GM21529 (cell line): ENCODE results near the gene THRB.

Source experiments
- ATAC-seq: cut with Tn5 transposase; IDR thresholded peaks from one replicate; pipeline ENCODE4 v1.9.1; 2021; ENCODE audit not compliant: unreplicated experiment

THRB gene

GRCh38 chr3:24237971-24238706 is 256.5 kb downstream of the THRB start:
- peak; percentile 88 for ATAC-seq

GRCh38 chr3:24235121-24235520 is 259.5 kb downstream of the THRB start:
- ATAC-seq, result no peak

- no peak for ATAC-seq
These were observed 261.9 kb downstream of the THRB start for GRCh38 chr3:24232784-24233183.

GRCh38 chr3:24229468-24230221 is 265.0 kb downstream of the THRB start:
- ATAC-seq, result no peak

- no peak for ATAC-seq
These were observed 267.0 kb downstream of the THRB start for GRCh38 chr3:24227635-24228034.

GRCh38 chr3:24226397-24226796 is 268.3 kb downstream of the THRB start:
- no peak for ATAC-seq

- no peak for ATAC-seq
These were observed 269.2 kb downstream of the THRB start for GRCh38 chr3:24225385-24225950.

GRCh38 chr3:24224666-24225384 is 269.8 kb downstream of the THRB start:
- no peak for ATAC-seq

- no peak for ATAC-seq
These were observed 272.4 kb downstream of the THRB start for GRCh38 chr3:24222165-24222805.

GRCh38 chr3:24220859-24221657 is 273.6 kb downstream of the THRB start:
- no peak for ATAC-seq

DNA sequence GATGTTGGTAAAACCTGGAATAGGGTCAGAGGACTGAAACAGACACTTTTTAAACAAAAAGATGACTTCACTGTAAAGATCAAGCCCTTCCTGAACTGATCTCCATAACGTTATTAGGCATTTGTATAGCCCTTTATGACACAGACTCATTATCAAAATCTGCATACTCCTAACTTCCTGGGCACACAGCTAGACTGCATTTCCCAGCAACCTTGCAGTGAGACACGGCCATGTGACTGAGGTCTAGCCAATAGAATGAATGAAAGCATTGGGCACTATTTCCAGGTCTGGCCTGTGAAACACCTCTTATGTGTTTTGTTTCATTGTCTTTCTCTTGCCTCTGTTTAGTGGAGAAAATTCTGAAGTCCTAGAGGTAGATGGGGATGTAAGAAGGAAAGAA is 279.1 kb downstream of the THRB start:
- ATAC-seq, result no peak

- no peak for ATAC-seq
These were observed 283.3 kb downstream of the THRB start for GRCh38 chr3:24211381-24211780.

GRCh38 chr3:24202071-24202470 is 292.6 kb downstream of the THRB start:
- no peak for ATAC-seq

DNA sequence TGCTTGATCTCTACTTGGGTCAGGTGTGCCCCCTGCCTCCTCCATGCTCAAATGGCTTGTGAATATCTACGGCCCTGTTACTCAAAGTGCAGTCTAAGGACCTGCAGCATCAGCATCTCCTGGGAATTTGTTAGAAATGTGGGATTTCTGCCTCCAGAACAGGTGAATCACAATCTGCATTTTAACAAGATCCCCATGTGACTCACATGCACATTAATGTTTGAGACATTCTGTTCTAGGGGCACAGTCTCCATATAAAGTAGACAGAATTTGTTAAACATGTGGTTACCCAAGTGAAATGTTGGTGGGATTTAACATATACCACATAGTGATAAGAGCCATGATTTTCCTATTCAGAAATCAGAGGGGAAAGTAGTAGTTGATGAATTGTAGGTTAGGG is 293.3 kb downstream of the THRB start:
- ATAC-seq, result no peak

DNA sequence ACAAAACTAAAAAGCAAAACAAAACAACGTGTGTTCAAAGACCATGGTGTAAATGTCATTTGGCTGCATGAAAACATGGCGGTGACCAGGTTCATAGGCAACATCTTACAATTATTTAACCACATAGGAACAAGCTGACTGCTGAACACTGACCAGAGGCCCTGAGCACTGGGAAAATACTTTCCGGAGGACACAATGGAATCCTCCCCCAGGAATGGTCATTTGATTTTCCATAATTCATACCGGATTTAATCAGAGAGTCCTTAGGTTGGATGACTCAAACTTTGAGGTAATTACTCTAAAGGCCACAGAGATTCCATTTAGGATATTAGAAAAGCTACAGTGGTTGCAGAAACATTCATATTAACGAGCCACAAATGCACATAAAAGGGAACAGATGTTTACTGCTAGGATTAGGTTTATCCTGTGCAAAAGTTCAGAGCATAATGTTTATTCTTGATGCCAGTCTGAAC is 294.8 kb downstream of the THRB start:
- ATAC-seq, result no peak

DNA sequence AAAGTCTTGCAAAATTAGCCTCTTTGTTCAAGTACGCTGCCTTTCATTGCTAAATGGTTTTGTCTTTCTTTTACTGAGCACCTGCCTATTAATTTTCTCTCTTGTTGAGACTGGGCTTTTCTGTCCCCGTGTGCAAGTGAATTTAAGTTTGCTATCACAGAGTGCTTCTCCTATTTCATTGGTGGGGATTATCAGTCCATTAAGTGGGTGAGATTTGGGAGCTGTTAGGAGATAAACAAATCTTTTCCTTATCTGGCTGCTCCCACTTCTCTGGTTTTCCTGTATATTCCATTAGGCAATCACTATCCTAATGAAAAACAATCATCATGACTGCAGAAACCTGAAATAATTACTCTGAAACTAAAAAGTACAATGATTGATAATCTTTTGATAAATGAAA is 295.4 kb downstream of the THRB start:
- ATAC-seq, result no peak

DNA sequence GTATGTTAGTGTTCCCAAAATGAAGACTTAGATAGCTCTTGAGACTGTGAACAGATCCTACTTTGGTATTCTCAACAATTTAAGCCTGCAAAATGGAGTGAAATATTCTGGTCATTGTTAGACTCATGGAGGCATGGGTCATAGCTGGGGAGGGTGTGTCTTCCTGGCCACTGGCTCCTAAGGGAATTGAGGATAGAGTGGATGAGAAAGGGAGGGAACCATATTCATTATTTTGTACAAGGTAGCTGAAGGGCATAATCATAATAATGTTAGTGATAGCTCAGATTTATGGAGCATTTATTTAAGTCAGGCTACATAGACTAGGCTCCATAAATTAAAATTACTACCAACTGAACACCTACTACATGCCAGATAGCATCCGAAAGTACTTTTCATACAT is 295.9 kb downstream of the THRB start:
- ATAC-seq, result no peak

DNA sequence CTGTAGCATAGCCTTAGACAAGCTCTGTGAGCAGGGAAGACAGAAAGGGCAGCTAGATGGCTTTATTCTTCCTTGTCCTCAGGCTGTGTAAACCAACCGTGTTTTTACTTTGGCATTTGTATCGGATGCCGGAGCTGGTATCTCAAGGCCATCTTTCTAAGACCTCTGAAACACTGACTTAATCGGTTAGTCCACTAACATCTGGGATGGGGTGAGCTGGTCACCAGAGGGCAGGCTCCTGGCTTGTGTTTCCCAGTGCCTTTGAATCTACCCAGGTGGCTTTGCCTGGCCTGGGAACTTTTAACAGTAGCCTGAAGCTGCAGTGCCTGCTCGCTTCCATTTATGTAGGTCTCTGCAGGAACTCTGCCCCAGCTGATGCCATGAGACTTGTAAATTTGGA is 296.8 kb downstream of the THRB start:
- no peak for ATAC-seq

- ATAC-seq, result no peak
These were observed 298.1 kb downstream of the THRB start for GRCh38 chr3:24196526-24196925.
